Loucy (cell line): Measurements from ENCODE around the gene OR2T35.
"Not testable (repeated sequence)": the region's sequence is repeated elsewhere in the genome, so short reads cannot be mapped to it uniquely, and the experiment has no call there.

Experiments used
- EZH2phosphoT487 ChIP-seq: fragments of 200-600 bp; IDR thresholded peaks from 2 replicates; pipeline ENCODE4 v1.6.1; 2018; ENCODE audit warnings: antibody characterized with exemption, mild to moderate bottlenecking, moderate library complexity, borderline replicate concordance
- TF ChIP-seq, protein P1 (sequence below): fragments of 200-600 bp; sonication (generic); conservative IDR thresholded peaks from 2 replicates; pipeline ENCODE4 v1.5.1; 2014; ENCODE audit warnings: mild to moderate bottlenecking, antibody characterized with exemption, low read length

DNA sequence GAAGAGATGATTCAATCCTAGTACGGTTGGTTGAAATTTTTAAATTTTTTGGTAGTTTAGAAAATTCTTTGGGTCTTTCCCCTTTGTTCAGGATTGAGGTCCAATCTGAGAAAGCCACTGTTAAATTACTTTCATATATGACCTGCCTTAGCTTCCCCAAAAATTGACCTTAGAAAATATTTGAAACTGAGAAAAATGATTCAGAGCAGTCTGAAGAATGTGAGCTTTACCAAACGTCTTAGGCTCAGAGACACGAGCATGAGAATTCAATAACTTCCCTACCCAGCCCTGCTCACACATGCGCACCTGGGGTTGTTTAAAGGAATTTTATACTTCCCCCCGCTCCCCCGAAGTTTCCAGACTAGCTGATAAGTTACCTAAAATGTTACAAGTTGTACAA, 11.7 kb upstream of the OR2T35 start:
- TF ChIP-seq, protein P1, sequence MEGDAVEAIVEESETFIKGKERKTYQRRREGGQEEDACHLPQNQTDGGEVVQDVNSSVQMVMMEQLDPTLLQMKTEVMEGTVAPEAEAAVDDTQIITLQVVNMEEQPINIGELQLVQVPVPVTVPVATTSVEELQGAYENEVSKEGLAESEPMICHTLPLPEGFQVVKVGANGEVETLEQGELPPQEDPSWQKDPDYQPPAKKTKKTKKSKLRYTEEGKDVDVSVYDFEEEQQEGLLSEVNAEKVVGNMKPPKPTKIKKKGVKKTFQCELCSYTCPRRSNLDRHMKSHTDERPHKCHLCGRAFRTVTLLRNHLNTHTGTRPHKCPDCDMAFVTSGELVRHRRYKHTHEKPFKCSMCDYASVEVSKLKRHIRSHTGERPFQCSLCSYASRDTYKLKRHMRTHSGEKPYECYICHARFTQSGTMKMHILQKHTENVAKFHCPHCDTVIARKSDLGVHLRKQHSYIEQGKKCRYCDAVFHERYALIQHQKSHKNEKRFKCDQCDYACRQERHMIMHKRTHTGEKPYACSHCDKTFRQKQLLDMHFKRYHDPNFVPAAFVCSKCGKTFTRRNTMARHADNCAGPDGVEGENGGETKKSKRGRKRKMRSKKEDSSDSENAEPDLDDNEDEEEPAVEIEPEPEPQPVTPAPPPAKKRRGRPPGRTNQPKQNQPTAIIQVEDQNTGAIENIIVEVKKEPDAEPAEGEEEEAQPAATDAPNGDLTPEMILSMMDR = not testable (repeated sequence)
- not testable (repeated sequence) for TF ChIP-seq EZH2phosphoT487
